Measurements from ENCODE around the gene FXYD6. TPM values are rescaled to one million over a fixed set of nuclear protein-coding genes. Genes with fewer than 3 reads are reported as not detected.

Gene FXYD6
- polyA plus RNA-seq, 2 of the 4 experiments (the other 2 are of a cell fraction): 0.26 to 0.49 TPM

DNA sequence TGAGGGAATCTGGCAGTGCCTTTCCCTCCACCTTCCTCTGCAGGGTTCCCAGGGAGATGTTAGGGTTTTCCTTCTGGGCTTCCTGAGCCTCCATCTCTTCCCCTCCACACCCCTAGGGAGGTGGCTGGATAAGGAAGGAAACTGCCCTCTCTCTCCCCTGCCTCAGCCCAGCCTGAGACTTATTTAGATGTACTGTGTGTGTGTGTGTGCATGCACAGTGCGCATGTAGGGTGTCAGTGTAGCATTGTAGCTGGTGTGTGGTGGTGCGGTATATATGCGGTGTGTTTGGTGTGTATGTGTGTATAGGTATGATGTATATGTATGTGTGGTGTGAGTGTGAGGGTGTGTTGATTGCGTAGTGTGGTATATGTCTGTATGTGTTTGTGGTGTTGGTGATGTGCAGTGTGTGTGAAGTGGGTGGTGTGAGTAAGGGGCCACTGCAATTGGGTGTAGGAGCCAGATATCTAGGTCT, 1.5 kb downstream of the FXYD6 start:
- ATAC-seq (no peak), FAIRE-seq (no peak), DNase-seq (ENCODE audit: low read depth in 1 of 2, low spot score in 1 of 2) (no peak)
- Histone ChIP-seq H3K9me3 (no peaks in the 10 kb centered on the region), H3K4me1 (no peaks in the 10 kb centered on the region), H3K27ac (no peak overlapping the region), H3K4me2 (no peak overlapping the region), H3K4me3 (no peak overlapping the region)
- POLR2A ChIA-PET: no interaction called here
- CTCF ChIA-PET: no interaction called here
- TF ChIP-seq, protein P1, sequence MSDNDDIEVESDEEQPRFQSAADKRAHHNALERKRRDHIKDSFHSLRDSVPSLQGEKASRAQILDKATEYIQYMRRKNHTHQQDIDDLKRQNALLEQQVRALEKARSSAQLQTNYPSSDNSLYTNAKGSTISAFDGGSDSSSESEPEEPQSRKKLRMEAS (IDR thresholded peaks at IDR 0.05): no peak
- TF ChIP-seq HOXB13 (CRISPR knock-in tag; IDR thresholded peaks at IDR 0.05; ENCODE audit: low read depth) (no peak), HDAC2 (IDR thresholded peaks at IDR 0.05) (no peak), FOXS1 (CRISPR knock-in tag; IDR thresholded peaks at IDR 0.05) (no peak), ESRRA (IDR thresholded peaks at IDR 0.05; ENCODE audit: borderline replicate concordance, low read length) (no peak), FOSL2 (IDR thresholded peaks at IDR 0.05) (no peak), FOSL2 (CRISPR knock-in tag; IDR thresholded peaks at IDR 0.05) (no peak), POLR2A (IDR thresholded peaks at IDR 0.05; ENCODE audit: low read length) (no peak), KDM1A (IDR thresholded peaks at IDR 0.05; ENCODE audit: low read depth) (no peak), JUN (IDR thresholded peaks at IDR 0.05) (no peak), EP300 (IDR thresholded peaks at IDR 0.05) (no peak), ZFP36 (IDR thresholded peaks at IDR 0.05; ENCODE audit: borderline replicate concordance, partially characterized antibody) (no peak), KDM5A (IDR thresholded peaks at IDR 0.05) (no peak), POLR2AphosphoS2 (conservative IDR thresholded peaks at IDR 0.05; ENCODE audit: low read length) (no peak), FOSB (CRISPR knock-in tag; IDR thresholded peaks at IDR 0.05) (no peak)
- TF ChIP-seq, protein P2, sequence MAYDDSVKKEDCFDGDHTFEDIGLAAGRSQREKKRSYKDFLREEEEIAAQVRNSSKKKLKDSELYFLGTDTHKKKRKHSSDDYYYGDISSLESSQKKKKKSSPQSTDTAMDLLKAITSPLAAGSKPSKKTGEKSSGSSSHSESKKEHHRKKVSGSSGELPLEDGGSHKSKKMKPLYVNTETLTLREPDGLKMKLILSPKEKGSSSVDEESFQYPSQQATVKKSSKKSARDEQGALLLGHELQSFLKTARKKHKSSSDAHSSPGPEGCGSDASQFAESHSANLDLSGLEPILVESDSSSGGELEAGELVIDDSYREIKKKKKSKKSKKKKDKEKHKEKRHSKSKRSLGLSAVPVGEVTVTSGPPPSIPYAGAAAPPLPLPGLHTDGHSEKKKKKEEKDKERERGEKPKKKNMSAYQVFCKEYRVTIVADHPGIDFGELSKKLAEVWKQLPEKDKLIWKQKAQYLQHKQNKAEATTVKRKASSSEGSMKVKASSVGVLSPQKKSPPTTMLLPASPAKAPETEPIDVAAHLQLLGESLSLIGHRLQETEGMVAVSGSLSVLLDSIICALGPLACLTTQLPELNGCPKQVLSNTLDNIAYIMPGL (CRISPR knock-in tag; IDR thresholded peaks at IDR 0.05; ENCODE audit: borderline replicate concordance): no peak
- TF ChIP-seq, protein P3, sequence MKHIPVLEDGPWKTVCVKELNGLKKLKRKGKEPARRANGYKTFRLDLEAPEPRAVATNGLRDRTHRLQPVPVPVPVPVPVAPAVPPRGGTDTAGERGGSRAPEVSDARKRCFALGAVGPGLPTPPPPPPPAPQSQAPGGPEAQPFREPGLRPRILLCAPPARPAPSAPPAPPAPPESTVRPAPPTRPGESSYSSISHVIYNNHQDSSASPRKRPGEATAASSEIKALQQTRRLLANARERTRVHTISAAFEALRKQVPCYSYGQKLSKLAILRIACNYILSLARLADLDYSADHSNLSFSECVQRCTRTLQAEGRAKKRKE (CRISPR knock-in tag; IDR thresholded peaks at IDR 0.05; ENCODE audit: low read depth): no peak
- TF ChIP-seq, protein P4, sequence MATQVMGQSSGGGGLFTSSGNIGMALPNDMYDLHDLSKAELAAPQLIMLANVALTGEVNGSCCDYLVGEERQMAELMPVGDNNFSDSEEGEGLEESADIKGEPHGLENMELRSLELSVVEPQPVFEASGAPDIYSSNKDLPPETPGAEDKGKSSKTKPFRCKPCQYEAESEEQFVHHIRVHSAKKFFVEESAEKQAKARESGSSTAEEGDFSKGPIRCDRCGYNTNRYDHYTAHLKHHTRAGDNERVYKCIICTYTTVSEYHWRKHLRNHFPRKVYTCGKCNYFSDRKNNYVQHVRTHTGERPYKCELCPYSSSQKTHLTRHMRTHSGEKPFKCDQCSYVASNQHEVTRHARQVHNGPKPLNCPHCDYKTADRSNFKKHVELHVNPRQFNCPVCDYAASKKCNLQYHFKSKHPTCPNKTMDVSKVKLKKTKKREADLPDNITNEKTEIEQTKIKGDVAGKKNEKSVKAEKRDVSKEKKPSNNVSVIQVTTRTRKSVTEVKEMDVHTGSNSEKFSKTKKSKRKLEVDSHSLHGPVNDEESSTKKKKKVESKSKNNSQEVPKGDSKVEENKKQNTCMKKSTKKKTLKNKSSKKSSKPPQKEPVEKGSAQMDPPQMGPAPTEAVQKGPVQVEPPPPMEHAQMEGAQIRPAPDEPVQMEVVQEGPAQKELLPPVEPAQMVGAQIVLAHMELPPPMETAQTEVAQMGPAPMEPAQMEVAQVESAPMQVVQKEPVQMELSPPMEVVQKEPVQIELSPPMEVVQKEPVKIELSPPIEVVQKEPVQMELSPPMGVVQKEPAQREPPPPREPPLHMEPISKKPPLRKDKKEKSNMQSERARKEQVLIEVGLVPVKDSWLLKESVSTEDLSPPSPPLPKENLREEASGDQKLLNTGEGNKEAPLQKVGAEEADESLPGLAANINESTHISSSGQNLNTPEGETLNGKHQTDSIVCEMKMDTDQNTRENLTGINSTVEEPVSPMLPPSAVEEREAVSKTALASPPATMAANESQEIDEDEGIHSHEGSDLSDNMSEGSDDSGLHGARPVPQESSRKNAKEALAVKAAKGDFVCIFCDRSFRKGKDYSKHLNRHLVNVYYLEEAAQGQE (IDR thresholded peaks at IDR 0.05): no peak
- TF ChIP-seq, protein P5, sequence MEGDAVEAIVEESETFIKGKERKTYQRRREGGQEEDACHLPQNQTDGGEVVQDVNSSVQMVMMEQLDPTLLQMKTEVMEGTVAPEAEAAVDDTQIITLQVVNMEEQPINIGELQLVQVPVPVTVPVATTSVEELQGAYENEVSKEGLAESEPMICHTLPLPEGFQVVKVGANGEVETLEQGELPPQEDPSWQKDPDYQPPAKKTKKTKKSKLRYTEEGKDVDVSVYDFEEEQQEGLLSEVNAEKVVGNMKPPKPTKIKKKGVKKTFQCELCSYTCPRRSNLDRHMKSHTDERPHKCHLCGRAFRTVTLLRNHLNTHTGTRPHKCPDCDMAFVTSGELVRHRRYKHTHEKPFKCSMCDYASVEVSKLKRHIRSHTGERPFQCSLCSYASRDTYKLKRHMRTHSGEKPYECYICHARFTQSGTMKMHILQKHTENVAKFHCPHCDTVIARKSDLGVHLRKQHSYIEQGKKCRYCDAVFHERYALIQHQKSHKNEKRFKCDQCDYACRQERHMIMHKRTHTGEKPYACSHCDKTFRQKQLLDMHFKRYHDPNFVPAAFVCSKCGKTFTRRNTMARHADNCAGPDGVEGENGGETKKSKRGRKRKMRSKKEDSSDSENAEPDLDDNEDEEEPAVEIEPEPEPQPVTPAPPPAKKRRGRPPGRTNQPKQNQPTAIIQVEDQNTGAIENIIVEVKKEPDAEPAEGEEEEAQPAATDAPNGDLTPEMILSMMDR (IDR thresholded peaks at IDR 0.05): no peak
- WGBS (ENCODE audit: missing lambda C conversion rate): 89% methylated on average over 4 of the region's 4 CpGs
